NOMO-1 treated with DMSO at 0.1 percent for 48 hours (cell line): ENCODE data around the gene SLC24A5.

Experiments
- DNase-seq: peaks from one replicate; lab custom pipeline; 2025; ENCODE audit not compliant: unreplicated experiment; lab: John Stamatoyannopoulos, UW

Gene SLC24A5

GRCh38 chr15:48185529-48185928 lies 64.7 kb downstream of the SLC24A5 start:
- no peak for DNase-seq

GRCh38 chr15:48186271-48186670 lies 65.5 kb downstream of the SLC24A5 start:
- no peak for DNase-seq

GRCh38 chr15:48190932-48191573 lies 70.3 kb downstream of the SLC24A5 start:
- no peak for DNase-seq

- DNase-seq = no peak
Observed at GRCh38 chr15:48191574-48192225, 70.9 kb downstream of the SLC24A5 start, which contains the start of gene CTXN2. Gene CTXN2 (plus strand): TSS chr15:48191665. CDS start chr15:48201301, 9,636 bp downstream.
